GM21381 (cell line): ENCODE results near the gene CTSD.

ENCODE experiments used
- ATAC-seq: cut with Tn5 transposase; IDR thresholded peaks from one replicate; pipeline ENCODE4 v1.9.1; 2021; ENCODE audit warnings: mild to moderate bottlenecking, moderate library complexity; ENCODE audit not compliant: unreplicated experiment

Gene CTSD

DNA sequence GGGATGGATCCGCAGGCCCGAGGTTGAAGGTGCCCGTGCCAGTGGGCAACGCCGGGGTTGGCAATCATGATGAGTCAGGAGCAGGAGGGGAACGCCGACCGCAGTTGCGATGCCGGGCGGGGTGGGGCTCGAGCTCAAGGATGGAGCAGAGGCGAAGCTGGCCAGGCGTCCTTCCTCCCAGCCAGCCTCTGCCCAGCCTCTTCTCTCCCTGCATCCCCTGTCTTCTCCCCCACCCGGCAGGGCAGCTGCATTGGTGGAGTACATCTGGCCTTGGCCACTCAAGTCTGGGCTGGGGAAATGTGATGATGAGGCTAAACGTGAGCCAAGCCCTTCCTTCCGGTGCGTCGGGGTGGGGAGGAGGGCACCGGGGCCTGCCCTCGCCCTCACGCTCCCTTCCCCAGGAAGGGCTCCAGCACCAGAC is 17.2 kb downstream of the CTSD start:
- no peak for ATAC-seq

GRCh38 chr11:1745701-1746320 is 17.9 kb downstream of the CTSD start:
- ATAC-seq = no peak

DNA sequence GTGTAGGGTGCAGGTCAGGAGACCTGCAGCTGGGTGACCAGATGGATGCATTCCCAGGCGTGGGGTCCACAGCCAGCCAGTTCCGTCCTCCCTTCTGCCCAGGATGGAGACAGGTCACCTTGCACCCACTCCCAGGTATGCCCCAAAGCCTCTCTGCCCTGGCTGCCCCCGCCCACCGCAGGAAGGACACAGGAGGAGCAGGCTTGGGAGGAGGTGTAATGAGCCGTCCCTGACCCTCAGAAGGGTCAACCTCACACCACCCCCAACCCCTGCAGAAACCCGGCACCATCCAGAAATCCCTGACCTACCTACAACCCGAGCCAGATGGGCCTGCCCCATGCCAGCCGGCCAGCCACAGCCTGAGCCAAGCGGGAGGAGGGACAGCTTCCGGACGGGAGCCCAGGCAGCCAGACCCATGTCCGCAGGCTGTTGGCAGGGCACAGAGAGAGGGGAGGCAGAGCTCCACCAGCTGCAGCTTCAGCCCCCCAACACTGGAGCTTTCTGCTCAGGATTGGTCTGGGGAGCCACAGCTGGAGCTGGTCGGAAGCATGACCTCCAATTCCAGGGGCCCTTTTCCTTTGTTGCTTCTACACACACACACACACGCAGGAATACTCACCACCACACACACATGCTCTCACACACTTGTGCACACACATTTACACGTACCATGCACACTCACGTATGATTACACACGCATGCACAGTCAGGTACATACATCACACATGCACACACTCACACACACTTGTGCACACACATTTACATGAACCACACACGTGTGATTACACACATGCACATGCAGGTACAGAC is 18.6 kb downstream of the CTSD start:
- ATAC-seq = no peak

GRCh38 chr11:1744137-1744886 is 19.4 kb downstream of the CTSD start:
- ATAC-seq = no peak

DNA sequence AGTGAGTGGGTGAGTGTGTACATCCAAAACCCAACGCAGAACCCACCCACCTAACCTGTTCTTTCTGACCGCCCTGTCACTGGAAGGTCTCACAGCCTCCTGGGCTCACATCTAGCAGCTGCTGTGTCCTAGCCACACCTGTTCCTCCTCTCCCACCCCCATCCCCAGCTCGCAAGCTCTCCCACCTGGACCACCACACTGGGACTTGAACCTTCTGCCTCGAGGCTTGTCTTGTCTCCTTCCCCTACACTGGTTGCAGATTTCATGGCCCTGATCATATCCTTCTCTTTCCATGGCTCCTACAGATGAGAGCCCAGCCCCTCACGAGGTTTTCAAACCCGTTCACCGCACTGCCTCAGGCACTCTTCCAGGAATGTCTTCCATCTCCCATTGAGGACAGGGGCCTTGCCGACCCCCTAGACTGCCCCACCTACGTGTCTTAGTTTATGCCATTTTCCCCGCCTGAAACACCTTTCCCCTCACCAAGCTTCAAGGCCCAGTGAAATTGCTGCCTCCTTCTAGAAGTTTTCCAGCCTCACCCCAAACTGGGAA is 20.1 kb downstream of the CTSD start:
- no peak for ATAC-seq

- no peak for ATAC-seq
Measured at GRCh38 chr11:1742869-1743584, 20.7 kb downstream of the CTSD start.

DNA sequence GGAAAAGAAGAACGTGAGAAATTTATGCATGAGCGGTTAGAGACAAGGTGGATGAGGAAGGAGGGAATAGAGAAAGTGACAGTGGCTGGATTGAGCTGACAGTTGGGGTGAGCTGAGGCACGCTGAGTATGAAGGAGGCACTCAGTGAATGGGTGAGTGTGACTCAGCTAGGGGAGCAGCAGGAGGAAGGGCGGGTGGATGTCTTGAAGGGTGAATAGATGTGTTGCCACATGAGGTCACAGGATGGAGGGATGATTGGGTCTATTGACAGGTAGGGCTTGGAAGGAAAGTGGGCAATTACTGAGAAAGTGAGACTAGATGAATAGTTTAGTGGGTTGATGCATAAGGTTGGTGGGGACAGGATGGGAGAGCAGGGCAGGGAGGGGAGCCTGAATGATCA is 21.4 kb downstream of the CTSD start:
- ATAC-seq = no peak

- ATAC-seq = no peak
Measured at GRCh38 chr11:1741741-1742140, 22.0 kb downstream of the CTSD start.

GRCh38 chr11:1740786-1741530 is 22.8 kb downstream of the CTSD start:
- ATAC-seq = no peak

GRCh38 chr11:1739576-1739975 is 24.2 kb downstream of the CTSD start:
- ATAC-seq = no peak

GRCh38 chr11:1738380-1738779 is 25.3 kb downstream of the CTSD start:
- ATAC-seq = no peak

DNA sequence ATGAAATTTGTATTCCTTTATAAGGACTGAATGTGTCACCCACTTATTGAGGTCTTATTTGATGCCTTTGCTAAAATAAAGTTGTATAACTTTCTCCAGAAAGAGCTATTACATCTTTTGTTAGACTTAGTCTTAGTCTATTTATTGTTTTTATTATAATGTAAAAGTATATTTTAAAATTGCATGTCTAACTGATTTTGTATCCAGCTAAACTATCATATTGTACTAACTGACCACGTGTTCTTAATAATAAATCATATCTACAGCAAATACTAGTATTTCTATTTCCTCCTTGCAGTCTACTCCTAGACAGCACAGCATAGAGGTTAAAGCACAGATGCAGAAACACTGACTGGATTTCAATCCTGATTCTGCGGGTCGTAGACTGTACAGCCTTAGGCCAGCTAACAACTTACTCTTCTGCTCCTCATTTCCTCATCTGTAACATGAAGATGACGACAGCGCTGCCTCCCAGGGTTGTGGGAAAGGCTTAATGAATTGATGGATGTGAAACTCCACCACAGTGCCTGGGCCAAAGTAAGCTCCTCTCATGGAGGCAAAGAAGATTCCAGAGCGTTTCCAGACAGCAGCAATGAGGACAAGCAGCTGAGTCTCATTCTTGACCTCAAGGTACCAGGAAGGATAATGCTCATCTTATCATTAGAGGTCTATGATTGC is 26.5 kb downstream of the CTSD start:
- no peak for ATAC-seq

DNA sequence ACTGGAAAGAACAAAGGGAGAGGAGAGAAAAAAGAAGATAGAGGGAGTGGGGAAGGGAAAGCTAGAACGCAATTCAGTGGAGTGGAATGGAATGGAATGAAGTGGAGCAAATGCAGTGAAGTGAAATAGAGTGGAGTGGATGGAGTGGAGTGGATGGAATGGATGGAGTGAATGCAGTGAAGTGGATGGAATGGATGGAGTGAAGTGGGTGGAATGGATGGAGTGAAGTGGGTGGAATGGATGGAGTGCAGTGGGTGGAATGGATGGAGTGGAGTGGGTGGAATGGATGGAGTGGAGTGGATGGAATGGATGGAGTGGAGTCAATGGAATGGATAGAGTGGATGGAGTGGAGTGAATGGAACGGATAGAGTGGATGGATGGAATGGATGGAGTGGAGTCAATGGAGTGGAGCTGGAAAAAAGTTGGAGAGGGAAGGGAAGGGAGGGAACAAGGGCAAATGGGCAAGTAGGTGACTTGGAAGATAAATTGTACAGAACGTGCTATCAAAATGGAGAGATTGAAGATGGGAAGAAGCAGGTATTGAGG is 27.2 kb downstream of the CTSD start:
- ATAC-seq = no peak

DNA sequence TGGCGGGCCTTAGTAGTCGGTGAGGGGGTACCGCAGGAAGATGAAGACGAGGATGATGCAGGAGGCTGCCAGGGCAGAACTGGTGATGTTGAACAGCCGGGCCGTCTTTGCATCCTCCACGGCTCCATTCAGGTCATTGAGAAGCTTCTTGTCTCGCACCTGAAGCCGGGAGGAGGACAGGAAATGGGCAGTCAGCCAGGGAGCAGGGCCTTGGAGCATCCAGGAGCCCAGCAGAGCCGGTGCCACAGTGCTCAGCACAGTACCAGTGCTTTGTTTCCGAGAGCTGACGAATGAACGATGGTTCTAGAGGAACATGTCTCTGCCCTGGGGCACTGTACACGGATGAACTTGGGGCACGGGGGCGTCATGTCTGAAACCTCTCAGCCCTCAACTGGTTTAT is 28.5 kb downstream of the CTSD start:
- no peak for ATAC-seq

- no peak for ATAC-seq
Measured at GRCh38 chr11:1734641-1735081, 29.1 kb downstream of the CTSD start.

DNA sequence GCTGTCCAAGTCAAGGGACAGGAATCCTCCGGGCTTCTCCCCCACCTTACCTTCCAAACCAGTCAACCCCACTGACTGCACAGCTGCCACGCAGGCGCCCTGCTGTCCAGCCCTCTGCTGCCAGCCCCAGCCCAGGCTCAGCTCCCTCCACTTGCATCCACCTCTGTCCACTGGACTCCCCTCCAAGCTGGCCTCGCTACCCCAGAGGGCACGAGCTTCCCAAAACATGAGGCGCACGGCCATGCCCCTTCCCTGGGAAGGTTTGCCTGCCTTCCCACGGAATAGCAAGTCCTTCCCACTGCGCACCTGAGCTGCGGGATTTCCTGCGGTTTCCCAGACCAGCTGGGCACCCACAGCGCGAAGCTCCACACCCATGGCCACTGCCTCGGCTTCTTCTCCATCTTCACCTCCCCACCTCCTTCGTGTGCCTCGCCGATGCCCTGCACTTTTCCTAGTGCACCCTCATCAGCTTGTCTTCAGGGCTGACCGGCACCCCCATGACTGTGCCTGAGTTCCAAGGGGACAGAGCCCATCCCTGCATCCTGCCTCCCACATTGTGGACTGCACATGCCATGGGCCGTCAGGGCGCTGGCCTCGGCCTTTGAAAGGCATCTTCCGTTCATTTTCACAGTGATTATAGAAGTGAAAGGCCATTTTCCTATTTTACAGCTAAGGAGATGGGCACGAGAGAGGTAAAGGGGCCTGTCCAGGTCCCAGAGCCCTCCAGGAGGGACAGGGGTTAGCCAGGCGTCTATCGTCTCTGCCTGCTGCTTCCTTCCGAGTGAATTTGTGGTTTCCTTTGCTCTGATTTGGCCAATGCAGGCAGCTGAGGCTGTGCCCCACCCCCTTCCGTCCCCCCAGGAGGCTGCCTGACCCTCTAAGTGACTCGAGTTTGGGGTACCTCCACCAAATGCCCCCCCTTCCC is 29.7 kb downstream of the CTSD start:
- no peak for ATAC-seq

DNA sequence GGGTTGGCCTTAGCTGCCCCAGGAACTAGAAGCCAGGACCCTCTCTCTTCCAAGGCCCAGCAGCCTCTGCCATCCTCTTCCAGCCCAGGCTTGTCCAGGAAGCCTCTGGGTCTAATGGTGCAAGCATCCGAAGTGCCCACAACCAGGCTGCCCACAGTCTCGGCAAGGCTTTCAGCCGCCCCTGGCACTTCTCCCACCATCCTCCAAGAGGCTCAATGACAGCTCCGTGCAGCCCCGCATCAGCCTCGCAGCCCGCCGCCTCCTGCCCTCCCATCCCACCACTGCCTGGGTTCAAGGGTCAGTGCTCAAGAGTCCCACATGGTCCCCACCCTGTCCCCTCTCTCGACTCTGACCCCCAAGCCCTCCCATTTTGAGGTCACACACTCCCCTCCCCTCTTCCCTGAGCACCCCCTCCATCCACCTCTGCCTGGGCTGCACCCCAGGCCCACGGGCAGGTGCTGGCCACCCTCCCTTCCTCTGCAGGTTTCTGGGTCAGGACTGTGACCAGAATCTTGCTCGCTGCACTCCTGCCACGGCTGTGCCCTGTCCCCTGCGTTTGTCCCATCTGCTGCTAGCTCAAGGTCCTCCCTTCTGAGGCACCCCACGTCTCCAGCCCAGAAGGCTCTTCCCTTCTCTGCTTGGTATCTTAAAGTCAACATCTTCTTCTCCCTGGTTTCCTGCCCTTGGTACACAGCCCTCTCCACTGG is 30.6 kb downstream of the CTSD start:
- no peak for ATAC-seq
